GM21529 (cell line): ENCODE results near the gene BCL2L2.
A peak's percentile ranks its signal among the peaks of the same experiment; 100 is the strongest.

Source experiments
- ATAC-seq: cut with Tn5 transposase; IDR thresholded peaks from one replicate; pipeline ENCODE4 v1.9.1; 2021; ENCODE audit not compliant: unreplicated experiment

Gene BCL2L2

DNA sequence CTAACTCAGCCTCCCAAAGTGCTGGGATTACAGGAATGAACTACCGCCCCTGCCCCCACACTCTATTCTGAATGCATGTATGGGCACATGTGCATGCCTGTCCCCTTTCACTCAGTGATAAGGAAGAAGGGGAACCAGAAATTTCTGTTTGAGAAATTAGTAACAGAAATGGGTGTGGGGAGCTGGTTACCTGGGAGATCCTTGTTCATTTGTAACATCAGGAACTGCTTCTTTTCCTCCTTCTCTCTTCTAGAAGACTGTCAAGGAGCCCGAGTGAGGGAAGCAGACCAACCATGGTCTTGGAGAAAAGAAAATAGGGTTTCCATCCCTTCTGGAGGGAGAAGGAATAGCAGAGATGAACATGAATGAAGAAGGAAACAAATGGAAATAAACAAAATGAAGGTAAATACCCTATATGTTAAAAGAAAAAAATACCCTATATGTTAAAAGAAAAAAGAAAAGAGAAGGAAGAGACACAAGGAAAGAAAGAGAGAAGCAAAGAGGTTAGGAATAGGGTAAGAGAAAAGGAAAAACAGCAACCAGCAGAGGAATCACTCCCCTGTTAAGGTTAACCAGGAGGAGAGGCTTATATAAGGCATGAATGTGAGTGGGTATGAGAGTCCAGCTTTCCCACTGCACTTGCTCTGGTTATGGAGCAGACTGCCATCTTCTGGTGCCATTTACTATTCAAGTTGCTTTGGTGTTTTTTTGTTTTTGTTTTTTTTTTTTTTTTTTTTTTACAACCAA, 7.2 kb upstream of the BCL2L2 start:
- ATAC-seq, result no peak

DNA sequence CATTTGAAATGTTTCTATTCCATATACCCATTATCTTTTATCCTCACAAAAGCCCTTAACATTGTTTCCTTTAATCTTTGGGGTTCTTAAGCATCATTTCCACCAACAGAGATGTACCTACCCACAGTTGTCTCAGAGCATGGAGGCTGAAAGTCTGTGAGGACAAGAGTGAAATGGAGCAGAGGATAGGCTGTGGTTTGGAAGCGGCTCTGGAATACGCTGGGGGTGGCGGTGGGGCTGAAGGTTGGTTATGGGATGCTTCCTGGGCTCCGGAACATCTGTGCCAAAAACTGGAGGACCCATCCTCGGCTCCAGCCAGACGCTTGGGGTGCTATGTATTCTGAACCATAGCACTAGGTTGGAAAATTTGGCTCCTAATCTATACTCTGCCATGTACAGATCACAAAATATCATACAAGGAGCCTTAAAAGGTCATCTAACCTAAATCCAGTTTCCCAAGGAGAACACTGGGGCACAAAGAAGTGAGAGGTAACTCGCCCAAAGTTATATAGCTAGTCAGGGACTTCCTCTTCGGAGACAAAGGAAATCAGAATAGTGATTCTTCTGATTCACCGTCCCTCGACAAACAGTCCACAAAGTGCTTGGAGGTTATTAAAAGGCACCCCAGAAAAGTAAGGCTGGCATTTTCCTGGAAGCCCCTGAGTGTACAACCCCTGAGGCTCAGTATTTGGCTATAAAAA, 6.5 kb upstream of the BCL2L2 start:
- ATAC-seq, result no peak

GRCh38 chr14:23300687-23301223, 5.9 kb upstream of the BCL2L2 start:
- ATAC-seq, result no peak

- ATAC-seq, result peak; percentile 75
Observed at GRCh38 chr14:23301288-23301968, 5.2 kb upstream of the BCL2L2 start.

DNA sequence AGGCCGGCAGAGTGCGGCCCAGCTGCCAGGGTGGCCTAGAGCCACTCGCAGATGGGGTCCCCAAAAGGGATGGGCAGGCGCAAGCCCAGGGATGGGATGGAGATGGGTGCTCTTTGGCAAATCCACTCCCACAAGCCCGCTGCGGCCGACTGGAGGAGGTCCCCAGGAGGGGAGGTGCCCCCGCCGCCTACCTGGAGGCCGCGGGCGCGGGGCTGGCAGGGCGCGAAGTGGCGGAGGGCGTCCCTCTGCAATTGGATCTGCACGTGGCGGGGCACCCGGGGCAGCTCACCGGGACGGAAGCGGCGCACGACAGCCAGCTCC, 4.7 kb upstream of the BCL2L2 start:
- peak; percentile 8 for ATAC-seq

GRCh38 chr14:23302290-23303225, 4.1 kb upstream of the BCL2L2 start, which contains the start of gene PPP1R3E:
TSS of gene PPP1R3E (minus strand) at chr14:23302859. CDS start at chr14:23302576, 283 bp downstream.
- ATAC-seq, result peak; percentile 40

DNA sequence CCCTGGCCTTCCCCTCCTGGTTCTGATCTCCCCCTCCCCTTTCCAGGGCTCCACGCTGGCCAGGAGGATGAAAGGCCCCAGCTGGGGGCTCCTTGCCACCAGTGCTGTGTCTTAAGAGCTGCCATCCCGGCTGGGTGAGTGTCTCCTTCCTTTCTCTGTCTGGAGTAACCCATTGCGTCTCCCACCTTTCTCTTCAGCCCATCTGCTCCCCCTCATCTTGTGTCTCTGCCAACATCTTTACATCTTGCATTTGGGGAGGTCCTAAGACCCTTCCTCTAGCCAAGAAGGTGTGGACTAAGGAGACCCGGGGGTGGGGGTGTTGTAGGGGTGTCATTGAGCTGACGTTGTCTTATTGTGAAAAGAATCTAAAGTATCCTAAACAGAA, 505 bp downstream of the BCL2L2 start:
- ATAC-seq, result no peak

DNA sequence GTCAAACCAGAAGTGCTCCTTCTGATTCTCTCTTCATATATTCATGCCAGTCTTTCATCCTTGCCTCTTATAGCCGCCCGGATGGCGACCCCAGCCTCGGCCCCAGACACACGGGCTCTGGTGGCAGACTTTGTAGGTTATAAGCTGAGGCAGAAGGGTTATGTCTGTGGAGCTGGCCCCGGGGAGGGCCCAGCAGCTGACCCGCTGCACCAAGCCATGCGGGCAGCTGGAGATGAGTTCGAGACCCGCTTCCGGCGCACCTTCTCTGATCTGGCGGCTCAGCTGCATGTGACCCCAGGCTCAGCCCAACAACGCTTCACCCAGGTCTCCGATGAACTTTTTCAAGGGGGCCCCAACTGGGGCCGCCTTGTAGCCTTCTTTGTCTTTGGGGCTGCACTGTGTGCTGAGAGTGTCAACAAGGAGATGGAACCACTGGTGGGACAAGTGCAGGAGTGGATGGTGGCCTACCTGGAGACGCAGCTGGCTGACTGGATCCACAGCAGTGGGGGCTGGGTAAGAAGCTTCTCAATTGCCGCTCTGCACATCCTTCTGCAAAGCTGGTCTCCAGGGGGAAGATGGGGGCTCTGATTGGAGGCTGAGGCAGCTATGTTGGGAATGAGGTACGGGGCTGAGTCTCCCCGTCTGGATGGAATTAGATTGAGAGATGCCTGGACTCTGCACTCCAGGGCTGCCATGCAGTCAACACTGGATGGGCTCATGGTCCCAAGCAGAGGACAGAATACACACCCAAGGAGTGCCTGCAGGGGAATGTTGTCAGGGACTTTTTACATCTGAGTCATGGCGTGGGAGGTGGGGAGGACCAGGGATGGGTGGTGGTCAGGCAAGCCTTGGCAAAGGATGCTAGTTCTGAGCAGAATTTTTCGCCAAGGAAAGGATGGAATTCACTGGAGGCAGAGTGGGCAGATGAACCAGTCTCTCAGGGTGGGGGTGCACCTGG, 1.3 kb downstream of the BCL2L2 start:
- no peak for ATAC-seq

GRCh38 chr14:23308721-23309445, 2.2 kb downstream of the BCL2L2 start:
- ATAC-seq, result no peak

GRCh38 chr14:23310546-23310945, 3.9 kb downstream of the BCL2L2 start:
- ATAC-seq, result no peak

DNA sequence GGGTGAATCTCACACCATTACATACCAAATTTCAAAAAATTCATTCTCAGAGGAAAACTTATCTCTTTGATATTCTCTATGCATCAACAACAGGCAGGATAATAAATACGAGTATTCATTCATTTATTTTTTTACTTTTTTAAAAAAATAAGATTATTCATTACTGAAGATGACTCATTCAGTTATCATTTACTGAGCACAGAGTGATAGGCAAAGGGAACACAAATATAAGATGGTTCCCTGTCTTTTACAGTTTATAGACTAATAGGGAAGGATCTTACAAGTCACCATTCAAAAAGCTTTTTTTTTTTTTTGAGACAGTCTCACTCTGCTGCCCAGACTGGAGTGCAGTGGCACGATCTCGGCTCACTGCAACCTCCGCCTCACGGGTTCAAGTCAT, 9.7 kb downstream of the BCL2L2 start:
- ATAC-seq, result no peak

DNA sequence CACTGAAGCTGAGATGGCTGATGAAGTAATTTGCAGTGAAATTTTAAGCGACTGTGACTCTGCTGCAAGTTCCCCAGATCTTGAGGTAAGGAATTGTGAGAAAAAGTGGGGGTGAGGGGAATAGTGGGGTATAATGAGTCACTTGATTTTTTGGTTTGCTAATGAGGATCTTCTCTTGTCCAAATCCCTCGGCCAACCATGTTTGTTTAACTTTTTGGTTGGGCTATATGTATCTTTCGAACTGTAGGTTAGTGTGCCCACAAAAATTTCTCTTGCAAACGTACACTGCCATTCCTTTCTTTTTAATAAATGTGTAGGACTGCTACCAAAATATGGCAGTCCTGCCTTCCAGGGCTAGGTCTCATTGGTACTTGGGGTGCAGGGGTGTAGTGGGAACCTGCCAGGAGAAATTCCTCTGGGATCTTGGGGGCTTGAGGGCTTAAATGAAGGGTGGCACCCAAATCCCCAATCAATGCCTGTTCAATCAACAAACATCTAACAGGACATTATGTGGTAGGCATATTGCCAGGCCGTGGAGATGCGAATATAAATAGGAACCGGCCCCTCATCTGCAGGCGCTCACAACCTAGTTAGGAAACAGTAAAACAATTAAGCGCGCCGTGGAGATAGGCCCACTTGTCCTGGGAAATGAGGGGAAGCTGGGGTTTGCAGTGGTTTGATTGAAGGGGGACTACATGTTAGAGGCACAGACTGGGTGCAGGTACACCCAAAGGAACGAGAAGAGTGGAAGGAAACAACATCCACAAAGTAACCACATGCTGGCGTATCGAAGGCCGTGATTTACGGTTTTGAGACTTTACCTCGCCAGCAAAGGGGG, 13.3 kb downstream of the BCL2L2 start:
- ATAC-seq, result no peak

- peak; percentile 86 for ATAC-seq
Observed at GRCh38 chr14:23320584-23321571, 14.2 kb downstream of the BCL2L2 start, which contains the start of gene PABPN1. TSS of gene PABPN1 (plus strand) at chr14:23321457. CDS start at chr14:23321470, 13 bp downstream.

DNA sequence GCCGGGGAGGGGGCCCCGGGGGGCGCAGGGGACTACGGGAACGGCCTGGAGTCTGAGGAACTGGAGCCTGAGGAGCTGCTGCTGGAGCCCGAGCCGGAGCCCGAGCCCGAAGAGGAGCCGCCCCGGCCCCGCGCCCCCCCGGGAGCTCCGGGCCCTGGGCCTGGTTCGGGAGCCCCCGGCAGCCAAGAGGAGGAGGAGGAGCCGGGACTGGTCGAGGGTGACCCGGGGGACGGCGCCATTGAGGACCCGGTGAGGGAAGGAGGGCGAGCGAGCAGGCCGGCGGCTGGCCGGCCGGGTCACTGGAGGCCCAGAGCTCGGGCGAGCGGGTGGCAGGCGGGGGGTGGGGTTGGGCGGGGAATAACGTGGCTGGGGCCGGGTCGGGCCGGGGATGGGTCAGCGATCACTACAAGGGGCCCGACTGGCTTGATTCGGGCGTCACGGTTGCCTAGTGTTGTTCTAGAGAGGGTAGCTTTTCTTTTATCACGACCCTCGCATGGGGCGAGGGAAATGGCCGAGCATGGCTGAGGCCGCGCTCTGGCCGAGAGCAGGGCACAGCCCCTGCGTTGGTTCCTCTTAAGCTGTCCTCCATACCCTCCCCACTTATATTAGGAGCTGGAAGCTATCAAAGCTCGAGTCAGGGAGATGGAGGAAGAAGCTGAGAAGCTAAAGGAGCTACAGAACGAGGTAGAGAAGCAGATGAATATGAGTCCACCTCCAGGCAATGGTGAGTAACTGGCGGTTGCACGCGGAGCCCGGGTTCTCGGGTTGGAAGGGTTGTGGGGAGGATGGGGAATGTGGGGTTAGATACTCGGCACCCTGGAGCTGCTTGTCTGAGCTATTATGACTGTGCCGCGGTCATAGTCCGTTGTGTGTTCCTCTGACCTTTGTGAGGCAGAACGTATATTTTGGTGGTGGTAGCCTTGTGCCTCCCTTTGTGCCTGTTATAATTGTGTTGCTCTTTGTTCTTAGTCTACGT, 15.2 kb downstream of the BCL2L2 start:
- peak; percentile 17 for ATAC-seq
